HG03432 (cell line): Measurements from ENCODE around the gene ARHGEF1.

ENCODE experiments used
- ATAC-seq: cut with Tn5 transposase; IDR thresholded peaks from one replicate; pipeline ENCODE4 v1.9.1; 2021; ENCODE audit warnings: mild to moderate bottlenecking, moderate library complexity; ENCODE audit not compliant: unreplicated experiment

ARHGEF1 gene

DNA sequence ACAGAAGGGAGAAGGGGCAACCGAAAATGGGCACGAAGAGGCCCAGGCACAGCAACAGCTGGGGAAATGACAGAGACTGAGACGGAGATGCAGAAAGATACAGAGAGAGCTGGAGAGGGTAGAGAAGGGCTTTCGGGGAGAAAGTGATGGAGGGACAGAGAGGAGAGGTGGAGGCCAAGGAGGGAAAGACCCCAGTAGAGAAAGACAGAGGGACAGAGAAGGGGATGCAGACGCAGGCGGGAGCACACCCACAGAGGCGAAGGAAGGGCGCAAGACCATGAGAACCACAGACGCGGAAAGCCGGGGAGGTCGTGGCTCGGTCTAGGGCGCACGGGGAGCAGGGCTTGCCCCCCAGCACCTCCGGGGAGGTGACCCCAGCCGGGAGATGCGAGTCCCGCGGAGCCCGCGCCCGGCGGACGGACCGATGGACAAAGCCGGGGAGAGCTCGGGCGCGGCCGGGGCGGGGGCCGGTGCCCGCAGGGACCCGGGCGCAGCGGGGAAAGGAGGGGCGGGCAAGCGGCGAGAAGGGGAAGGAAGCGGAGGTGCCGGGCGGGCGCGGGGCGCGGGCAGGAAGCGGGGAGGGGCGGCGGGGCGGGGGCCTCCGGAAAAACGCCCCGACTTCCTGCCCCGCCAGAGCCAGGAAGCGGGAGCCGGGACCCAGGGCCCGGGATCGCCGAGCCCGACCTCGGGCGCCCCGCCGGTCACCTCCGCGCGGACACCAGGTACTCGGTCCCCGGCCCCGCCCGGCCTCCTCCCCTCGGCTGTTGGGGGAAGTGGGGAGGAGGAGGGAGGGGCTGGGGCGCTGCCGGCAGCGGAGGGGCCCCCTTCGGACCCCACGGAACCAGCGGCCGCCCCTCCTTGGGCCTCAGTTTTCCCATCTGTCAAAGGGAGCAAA is at the start of gene ARHGEF1:
ARHGEF1 (plus strand) TSS at position 617 of the 895 bp plus-strand sequence. CDS start 4,899 bp downstream, outside the sequence.
- no peak for ATAC-seq

DNA sequence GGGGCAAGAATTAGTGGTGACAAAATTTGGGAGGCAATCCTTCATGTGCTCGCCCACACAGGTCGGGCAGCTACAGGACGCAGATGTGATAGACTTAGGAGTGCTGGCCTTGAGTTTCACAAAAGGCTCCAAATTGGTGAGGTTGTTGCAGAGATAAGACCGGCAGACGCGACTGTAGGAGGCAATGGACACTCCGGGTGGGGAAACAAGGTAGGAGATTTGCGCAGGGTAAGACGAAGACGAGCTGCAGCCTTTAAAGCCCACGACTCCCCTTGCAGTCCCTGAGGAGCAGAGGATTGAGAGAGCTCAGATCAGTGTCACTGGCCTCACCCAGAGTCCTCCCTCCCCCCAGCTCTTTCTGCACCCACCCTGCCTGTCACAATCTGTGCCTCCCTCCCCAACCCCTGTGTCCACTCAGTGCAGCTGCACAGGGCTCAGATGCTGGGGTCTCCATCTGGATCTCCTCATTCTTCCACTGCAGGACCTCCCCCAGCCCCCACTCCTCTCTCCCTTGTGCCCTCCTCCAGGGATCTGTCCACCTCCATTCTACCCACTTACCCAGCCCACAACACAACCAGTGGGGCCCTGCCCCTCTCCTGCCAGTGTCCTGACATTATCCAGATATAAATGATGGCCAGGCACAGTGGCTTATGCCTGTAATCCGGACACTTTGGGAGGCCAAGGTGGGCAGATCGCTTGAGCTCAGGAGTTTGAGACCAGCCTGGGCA is 44.8 kb upstream of the ARHGEF1 start:
- ATAC-seq = no peak

DNA sequence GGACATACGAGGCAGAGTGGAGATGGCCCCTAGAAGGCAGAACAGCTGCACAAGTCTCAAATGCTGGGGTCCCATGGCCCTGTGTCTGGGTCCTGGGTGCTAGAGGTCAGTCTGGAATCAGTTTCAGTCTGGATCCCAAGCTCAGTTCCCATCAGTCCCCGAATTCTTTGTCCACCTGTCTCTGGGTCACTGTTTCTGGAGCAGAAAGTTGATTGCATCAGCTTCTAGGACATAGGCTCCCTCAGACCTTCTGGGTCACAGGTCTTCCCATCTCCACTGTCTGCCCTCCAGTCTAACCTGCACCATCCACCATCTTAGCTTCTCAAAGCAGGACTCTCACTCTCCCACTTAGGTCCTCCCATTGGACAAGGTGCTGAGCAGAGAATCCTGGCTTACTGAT is 43.8 kb upstream of the ARHGEF1 start:
- no peak for ATAC-seq

DNA sequence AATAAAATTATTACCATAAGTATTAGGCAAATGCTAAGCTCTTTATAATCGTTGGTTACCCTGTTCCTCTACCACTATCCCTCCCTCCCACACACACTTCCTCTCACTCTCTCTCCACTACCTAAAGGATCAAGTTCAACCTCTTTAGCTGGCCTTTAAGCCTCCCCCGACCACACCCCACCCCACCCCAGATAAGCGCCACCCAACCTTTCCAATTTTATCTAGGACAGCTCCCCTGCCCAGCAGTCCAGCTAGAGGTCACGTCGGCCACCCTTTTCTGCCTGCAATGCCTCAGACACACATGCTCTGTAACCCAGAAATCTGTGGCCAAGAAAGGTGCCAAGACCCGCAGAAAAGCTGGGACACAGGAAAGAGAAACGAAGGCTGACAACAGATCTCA is 39.6 kb upstream of the ARHGEF1 start:
- ATAC-seq = no peak

DNA sequence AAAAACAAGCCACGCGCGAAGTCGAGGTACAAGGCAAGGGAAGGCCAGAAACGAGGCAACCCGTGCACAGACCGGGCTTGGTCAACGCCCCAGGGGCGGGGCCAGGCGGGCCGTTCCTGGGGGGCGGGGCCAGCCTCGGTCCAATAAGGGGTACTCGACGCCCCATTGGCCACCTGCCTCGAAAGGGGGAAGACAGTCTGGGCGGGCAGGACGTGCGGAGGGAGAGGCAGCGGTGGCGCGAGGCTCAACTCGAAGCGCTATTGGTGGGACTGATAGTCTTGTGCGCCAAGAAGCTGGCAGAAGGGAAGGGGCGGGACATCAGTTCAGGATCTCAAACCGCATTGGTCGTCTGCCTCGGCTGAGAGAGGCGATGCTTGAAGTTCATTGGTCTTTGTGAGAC is 38.4 kb upstream of the ARHGEF1 start, which contains the start of gene LYPD4:
LYPD4 (minus strand) TSS at position 83 of the 400 bp plus-strand sequence. CDS start 5,398 bp downstream, outside the sequence.
- ATAC-seq = no peak

GRCh38 chr19:41845001-41845050 is 38.2 kb upstream of the ARHGEF1 start, which contains the start of gene DMRTC2:
Gene DMRTC2 (plus strand): TSS chr19:41845042. CDS start chr19:41847429, 2,387 bp downstream.
- no peak for ATAC-seq

GRCh38 chr19:41845051-41845590 is 37.9 kb upstream of the ARHGEF1 start:
- ATAC-seq = no peak

DNA sequence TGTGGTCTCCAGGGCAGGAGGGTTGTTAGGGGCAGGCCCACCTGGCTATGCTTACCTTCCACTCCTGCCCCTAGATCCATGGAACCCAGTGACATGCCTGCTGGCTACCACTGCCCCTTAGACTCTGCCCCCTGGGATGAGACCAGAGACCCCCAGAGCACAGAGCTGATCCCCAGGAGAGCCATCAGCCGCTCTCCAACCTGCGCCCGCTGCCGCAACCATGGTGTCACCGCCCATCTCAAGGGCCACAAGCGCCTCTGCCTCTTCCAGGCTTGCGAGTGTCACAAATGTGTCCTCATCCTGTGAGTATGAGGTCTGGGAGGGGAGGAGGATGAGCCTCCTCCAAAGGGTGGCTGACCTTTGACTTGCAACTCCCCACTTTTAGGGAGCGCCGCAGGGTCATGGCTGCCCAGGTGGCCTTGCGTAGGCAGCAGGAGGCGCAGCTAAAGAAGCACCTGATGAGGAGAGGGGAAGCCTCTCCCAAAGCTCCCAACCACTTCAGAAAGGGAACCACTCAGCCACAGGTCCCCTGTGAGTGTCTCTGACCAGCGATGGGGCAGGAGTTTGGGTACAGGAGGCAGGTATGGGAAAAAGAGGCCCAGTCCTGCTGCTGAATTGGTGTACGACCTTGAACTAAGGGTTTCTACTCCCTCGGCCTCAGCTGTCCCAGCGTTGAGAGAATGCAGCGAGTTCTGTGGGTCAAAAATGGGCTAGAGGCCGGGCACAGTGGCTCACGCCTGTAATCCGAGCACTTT is 35.5 kb upstream of the ARHGEF1 start:
- ATAC-seq = no peak

GRCh38 chr19:41848666-41849065 is 34.3 kb upstream of the ARHGEF1 start:
- ATAC-seq = no peak

DNA sequence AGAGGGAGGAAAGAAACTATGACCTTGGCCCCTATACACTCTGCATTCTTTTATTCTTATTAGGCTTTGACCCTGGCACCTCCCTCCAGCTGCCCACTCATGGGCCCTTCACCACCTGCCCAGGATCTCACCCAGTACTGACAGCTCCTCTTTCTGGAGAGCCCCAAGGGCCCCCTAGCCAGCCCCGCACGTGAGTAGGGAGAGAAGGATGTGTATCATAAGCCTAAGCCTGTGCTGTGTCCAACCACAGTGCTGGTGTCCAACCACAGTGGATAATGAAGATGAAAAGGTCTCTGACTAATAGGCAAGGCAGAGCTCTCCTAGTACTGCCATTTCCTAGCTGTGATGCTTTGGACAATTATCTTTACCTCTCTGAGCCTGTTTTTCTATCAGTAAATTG is 33.9 kb upstream of the ARHGEF1 start:
- no peak for ATAC-seq

DNA sequence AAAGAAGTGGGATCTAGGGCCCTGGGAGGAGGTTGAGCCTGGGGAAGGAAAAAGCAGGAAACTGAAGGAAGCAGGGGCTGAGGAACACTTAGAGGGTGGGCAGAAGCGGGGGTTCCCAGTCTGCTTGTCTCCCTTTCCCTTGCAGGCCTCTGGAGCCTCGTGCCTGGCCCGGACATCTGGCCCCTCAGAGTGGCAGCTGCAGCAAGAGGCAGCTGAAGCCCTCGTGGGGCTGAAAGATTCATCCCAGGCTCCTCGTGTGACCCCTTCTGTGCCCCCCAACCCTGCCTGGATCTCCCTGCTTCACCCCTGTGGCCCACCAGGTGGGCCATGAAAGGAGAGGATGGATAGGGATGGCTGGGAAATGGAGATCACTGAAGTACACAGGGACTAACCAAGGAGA is 32.6 kb upstream of the ARHGEF1 start:
- no peak for ATAC-seq

- ATAC-seq = no peak
Observed at GRCh38 chr19:41851456-41851855, 31.5 kb upstream of the ARHGEF1 start.

DNA sequence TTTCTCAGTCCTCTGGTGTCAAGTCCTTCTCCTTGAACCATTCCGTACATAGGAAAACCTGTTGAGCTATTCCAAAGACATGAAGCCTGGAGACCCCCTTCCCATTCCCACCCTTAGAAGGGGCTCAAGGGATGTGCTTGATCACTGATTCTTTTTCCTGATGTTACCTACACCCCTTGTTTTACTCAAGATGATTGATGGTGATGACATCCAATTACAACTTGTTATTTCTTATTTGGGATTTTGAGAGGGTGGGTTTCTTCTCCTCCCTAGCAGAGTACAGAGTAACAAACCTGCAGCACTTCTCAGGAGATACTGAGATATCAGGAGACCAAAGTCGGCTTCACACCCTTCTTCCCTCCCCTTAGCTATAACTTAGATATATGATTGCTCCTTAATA is 29.6 kb upstream of the ARHGEF1 start:
- ATAC-seq = no peak

- no peak for ATAC-seq
Observed at GRCh38 chr19:41853768-41854167, 29.2 kb upstream of the ARHGEF1 start.

DNA sequence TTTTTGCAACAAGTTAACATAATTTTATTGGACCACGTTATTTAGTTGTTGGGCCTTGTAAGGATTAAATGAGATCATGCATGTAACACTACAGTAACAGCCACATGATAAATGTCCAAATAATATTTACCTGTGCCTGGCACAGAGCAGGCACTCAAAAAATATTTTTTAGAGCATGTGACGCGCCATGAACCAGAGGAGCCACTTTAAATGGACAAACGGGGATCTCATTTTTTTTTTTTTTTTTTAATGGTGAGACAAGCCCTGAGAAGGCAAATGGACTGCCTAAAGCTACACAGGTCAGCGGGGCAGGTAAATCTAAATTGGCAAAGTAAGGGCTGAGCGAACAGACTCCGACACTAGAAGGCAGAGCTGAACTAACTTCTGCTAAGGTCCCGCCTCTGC is 23.8 kb upstream of the ARHGEF1 start:
- ATAC-seq = no peak

DNA sequence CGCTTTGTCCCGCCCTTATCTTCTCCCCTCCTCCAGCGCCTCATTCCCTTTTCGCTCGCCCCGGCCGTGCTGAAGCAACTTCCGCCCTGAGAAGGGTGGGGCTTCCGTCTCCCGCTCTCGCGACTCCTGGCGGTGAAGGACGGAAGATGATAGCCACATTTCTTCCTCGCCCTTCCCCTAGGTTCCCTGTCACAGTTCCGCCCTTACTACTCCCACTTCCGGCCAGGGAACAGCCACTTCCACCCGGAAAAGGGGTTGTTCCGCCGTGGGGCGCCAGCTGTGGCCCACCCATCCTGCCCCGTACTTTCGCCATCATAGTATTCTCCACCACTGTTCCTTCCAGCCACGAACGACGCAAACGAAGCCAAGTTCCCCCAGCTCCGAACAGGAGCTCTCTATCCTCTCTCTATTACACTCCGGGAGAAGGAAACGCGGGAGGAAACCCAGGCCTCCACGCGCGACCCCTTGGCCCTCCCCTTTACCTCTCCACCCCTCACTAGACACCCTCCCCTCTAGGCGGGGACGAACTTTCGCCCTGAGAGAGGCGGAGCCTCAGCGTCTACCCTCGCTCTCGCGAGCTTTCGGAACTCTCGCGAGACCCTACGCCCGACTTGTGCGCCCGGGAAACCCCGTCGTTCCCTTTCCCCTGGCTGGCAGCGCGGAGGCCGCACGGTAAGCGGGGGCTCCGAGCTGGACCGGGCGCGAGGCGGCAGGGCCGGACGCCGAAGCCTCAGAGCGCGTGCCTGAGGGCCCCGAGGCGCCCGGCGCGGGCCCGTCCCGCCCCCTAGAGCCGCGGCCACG is 23.2 kb upstream of the ARHGEF1 start, which contains the start of gene RPS19:
RPS19 (plus strand) TSS at position 638 of the 801 bp plus-strand sequence. CDS start 520 bp downstream, outside the sequence.
- peak; percentile 77 for ATAC-seq

- no peak for ATAC-seq
Observed at GRCh38 chr19:41860419-41861115, 22.4 kb upstream of the ARHGEF1 start.

- no peak for ATAC-seq
Observed at GRCh38 chr19:41861116-41861768, 21.7 kb upstream of the ARHGEF1 start.

DNA sequence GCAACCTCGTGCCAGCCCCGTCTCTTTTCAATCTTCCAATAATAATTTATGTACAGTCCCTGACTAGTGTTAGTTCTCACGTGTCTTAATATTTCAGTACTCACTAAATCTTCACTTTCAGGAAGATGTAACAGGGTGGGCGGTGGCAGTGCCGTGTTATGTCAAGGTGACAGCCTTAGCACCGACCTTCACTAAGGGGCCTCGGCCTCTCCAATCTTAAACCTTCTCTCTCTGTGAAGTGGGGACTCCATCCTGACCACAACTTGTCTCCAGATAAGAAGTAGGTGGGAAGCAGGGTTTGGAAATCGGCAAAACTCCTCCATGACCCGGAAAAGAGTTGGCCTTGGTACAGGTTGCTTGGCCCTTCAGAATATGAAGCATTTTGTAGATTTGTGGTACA is 21.1 kb upstream of the ARHGEF1 start:
- no peak for ATAC-seq
